ENCODE results near the gene AHDC1.
A peak's percentile ranks its signal among the peaks of the same experiment; 100 is the strongest.
"Not testable (repeated sequence)": the region's sequence is repeated elsewhere in the genome, so short reads cannot be mapped to it uniquely, and the experiment has no call there.

Gene AHDC1

GRCh38 chr1:27603681-27604578 is at the start of gene AHDC1:
TSS of gene AHDC1 (minus strand) at chr1:27604144. CDS start at chr1:27552115, 52,029 bp downstream.
- peak; percentile 92 for DNase-seq

GRCh38 chr1:27652111-27652864 is 48.3 kb upstream of the AHDC1 start:
- DNase-seq: no peak

- no peak for DNase-seq
Measured at GRCh38 chr1:27650539-27651175, 46.7 kb upstream of the AHDC1 start.

- no peak for DNase-seq
Measured at GRCh38 chr1:27650171-27650538, 46.2 kb upstream of the AHDC1 start.

GRCh38 chr1:27649306-27649635 is 45.3 kb upstream of the AHDC1 start:
- DNase-seq: no peak

GRCh38 chr1:27648602-27649305 is 44.8 kb upstream of the AHDC1 start:
- DNase-seq: no peak

- no peak for DNase-seq
Measured at GRCh38 chr1:27647328-27647727, 43.4 kb upstream of the AHDC1 start.

GRCh38 chr1:27646676-27647075 is 42.7 kb upstream of the AHDC1 start:
- DNase-seq: no peak

GRCh38 chr1:27645071-27645415 is 41.1 kb upstream of the AHDC1 start:
- DNase-seq: no peak

GRCh38 chr1:27644369-27645070 is 40.6 kb upstream of the AHDC1 start:
- no peak for DNase-seq

- DNase-seq: peak; percentile 65
Measured at GRCh38 chr1:27643600-27644368, 39.8 kb upstream of the AHDC1 start.

GRCh38 chr1:27640514-27640913 is 36.6 kb upstream of the AHDC1 start:
- DNase-seq: not testable (repeated sequence)

GRCh38 chr1:27638805-27639204 is 34.9 kb upstream of the AHDC1 start:
- no peak for DNase-seq

- no peak for DNase-seq
Measured at GRCh38 chr1:27638047-27638734, 34.2 kb upstream of the AHDC1 start.

- no peak for DNase-seq
Measured at GRCh38 chr1:27635396-27636142, 31.6 kb upstream of the AHDC1 start.

GRCh38 chr1:27634985-27635367 is 31.0 kb upstream of the AHDC1 start, which contains the start of gene FGR:
TSS of gene FGR (minus strand) at chr1:27635185. CDS start at chr1:27623916, 11,269 bp downstream.
- DNase-seq: no peak

- DNase-seq: peak; percentile 46
Measured at GRCh38 chr1:27634177-27634984, 30.4 kb upstream of the AHDC1 start.

GRCh38 chr1:27633640-27634176 is 29.8 kb upstream of the AHDC1 start:
- no peak for DNase-seq

- DNase-seq: no peak
Measured at GRCh38 chr1:27633298-27633610, 29.3 kb upstream of the AHDC1 start.

Data from activated CD4-positive, CD25-positive, alpha-beta regulatory T cell treated with anti-CD3 and anti-CD28 coated beads, Interleukin-2, amount 50 U/mL, for 72 hours (primary cell).